ENCODE results near the gene ACER3.
"Not testable (repeated sequence)": the region's sequence is repeated elsewhere in the genome, so short reads cannot be mapped to it uniquely, and the experiment has no call there.

ACER3 gene

DNA sequence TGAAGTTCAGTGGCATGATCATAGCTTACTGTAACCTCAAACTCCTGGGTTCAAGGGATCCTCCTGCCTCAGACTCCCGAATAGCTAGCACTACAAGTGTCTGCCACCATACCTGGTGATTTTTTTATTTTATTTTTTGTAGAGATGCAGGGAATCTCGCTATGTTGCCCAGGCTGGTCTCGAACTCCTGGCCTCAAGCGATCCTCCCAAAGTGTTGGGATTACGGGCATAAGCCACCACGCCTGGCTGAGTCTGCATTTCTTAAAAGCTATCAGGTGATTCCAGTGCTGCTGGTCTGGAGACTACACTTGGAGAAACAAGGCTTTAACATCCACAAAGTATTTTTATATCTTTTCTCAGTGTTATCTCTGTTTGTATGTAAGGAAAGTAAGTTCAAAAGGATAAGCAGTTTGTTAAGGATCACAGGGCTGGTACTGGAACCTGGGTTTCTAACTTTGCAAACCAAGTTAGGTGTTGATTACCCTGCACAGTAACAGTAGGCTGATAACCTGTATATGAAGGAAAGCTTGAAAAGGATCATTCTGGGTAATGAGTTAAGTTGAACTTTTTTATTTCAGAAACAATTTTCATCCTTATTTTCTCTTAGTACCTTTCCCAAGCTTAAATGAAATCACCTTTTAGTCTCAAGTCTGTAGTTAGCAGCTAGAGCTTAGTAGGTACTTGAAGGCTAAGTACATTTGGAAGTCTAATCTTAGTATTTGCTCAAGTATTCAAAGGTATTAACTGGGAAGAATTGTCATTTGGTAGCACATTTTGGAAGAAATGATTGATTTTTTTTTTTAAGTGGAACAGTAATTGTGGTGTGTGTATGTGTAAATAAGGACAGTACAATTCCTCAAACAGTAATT lies 12.5 kb downstream of the ACER3 start:
- no peak for DNase-seq (ENCODE audit: low spot score)

DNA sequence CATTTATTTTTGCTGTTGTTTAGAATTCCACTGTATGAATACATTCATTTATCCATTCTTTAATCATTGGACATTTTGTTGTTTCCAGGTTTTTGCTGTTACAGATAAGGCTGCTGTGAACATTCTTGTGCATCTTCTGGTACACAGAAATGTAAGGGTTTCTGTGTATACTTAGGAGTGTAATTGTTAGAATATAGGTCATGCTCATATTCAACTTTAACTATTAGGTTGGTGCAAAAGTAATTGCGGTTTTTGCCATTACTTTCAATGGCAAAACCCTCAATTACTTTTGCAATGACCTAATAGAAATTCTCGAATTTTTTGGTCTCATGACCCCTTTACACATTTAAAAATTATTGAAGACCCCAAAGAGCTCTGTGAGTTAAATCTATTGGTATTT lies 17.3 kb downstream of the ACER3 start:
- DNase-seq (ENCODE audit: low spot score), result no peak

DNA sequence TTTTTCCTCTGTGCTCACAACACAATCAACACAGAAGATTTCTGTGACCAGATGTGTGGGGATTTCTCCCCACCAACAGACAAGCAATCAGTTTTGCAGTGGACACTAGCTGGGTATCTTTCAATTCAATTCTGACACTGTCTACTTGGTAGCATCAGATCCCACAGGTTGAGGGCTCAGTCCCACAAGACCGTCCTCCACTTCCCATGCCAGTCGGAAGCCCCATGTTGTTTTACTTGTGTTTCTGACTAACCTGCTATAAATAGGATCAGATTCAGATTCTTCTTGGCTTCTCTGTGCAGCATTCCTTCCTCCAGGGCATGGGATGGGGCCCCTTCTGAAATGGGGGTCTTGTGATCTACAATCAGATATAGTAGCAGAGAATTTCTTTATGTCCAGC lies 19.6 kb downstream of the ACER3 start:
- DNase-seq (ENCODE audit: low spot score), result no peak

DNA sequence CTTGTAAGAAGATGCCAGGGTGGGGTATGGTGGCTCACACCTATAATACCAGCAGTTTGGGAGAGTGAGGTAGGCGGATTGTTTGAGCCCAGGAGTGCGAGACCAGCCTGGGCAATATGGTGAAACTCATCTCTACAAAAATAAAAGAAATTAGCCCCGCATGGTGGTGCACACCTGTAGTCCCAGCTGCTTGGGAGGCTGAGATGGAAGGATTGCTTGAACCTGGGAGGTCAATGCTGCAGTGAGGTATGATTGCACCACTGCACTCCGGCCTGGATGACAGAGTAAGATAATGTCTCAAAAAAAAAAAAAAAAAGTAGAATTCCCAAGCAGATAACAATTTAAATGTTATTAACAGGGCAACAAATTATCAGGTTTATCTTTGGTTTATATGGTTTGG lies 20.2 kb downstream of the ACER3 start:
- DNase-seq (ENCODE audit: low spot score), result no peak

DNA sequence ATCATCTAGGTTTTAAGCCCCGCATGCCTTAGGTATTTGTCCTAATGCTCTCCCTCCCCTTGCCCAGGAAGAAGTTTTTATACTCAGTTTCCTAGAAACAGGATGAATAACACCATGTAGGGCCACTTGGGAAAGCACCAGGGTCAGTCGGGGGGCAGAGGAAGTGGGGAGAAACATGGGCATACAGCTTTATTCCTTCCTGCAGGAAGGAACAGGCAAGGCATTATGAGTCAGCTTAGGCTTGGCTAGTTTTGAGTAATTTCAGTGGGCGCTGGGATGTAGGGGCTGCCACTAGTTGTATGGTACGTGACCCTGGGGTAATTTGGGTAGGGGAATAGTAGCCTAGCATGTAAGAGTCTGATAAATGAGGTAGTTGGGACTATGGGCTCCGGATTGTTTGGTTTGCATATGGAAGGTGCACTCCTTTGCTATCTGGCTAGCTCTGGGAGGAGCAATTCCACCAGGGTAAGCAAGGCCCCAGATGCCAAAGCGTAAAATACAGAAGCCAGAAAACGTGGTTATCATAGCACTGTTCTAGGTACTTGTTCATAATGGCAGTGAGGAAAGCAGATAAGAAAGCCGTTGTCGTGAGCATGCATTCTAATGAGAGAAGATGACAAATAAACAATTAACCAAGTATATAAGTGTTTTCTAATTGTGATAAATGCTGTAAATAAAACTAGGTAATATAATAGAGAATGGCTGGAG lies 24.8 kb downstream of the ACER3 start:
- DNase-seq (ENCODE audit: low spot score), result no peak

DNA sequence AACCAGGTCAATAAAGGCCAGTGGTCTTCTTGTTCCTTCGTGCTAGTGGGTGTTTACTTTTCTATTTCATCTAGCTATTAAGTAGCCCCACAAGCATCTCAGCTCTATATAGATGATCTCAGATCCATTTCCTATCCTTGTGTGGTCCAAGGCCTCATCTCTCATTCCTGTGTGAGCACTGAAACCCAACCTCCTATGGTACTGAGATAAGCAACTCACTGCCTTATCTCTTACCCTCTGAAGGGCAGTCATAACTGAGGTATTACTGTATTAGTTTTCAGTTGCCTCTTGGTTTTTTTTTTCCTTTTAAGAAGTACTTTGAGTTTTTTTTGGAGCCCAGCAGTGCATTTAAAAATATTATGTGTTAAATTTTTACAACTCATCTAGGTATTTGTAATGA lies 28.3 kb downstream of the ACER3 start:
- no peak for DNase-seq (ENCODE audit: low spot score)

DNA sequence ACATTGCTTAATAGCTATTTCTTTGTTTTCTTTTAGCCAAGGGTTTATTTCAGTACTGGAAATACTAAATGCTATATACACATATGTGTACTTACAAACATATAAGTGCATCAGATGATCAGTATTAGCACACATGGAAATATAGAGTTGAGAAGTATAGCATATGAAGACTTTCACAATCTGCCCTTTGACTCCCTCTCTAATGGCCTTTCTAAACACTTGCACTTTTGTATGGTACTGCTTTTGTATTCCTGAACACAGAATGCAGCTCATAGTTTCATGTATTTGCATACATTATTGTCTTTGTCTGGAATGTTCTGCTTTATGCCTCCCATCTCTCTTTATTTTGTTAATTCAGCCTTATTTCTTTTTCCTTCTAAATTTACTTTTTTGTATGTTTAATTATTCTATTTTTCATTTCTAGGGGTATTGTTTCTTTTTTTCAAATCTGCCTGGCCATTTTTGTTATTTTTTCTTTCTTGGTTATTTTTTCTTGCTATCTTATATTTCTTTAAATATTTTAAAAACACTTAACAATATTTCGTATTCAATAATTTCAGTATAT lies 28.8 kb downstream of the ACER3 start:
- no peak for DNase-seq (ENCODE audit: low spot score)

DNA sequence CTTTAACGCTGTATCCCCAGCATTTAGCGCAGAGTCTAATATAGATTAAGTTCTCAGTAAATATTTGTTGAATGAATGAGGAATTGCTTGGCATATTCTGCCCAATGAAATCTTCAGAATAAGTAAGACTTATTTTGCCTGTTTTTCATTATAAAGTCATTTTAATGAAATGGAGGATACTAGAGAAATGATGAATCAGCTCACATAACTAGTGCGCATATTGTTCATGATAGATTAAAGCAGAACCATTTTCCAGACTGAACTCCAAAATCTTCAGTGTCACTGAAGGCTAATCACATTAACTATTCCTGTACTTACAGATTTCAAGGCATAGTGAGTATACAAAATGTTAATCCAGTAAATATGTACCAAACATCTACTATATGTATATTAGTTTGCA lies 29.6 kb downstream of the ACER3 start:
- no peak for DNase-seq (ENCODE audit: low spot score)

DNA sequence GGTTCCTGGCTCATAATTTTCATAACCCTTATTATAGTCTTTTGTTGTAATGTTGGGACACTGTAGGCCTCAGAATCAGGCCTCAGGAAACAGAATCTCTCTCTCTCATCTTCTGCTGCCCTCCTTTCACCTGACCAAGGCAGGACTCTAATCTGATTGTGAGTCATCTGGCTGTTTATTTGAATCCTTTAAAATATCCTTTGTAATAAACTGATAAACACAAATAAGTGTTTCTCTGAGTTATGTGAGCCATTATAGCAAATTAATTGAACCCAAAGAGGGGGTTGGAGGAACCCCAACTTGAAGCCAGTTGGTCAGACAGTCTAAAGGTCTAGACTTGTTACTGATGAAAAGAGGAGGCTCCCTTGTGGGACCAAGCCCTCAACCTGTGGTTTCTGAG lies 30.6 kb downstream of the ACER3 start:
- no peak for DNase-seq (ENCODE audit: low spot score)

DNA sequence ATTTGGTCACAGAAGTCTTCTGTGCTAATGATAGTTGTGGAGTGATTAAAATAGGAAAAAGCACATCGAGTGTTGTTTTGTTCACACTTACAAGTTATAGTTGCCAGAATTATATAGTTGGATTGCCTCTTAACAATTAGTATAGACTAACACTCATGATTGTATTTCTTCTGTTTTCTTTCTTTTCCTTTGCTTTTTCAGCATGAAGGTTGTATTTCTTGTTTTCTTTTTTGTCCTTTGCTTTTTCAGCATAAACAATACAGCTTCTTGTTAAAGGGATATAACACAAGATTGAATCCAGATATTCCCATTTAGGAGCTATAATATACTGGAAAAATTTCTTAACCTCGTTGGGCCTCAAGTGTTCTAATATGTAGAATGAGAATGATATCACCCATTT lies 31.1 kb downstream of the ACER3 start:
- DNase-seq (ENCODE audit: low spot score), result no peak

DNA sequence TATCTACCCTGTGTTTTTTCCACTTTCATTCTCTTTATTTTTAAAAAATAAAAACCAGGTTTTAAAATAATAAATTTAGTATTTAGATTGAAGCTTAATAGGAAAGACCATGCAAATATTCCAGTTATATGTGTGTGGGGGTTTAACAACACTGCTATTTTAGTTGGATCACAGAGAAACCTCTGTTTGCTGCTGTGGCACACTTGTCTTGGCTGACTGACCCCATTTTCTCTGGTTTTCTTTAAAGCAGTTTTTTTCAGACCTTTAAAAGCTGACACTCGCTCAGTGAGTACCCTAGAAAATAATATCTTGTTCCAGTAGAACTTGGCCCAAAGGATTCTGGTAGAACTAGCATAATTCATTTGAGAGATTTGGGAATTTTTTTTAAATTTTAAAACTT lies 31.6 kb downstream of the ACER3 start:
- DNase-seq (ENCODE audit: low spot score), result no peak

DNA sequence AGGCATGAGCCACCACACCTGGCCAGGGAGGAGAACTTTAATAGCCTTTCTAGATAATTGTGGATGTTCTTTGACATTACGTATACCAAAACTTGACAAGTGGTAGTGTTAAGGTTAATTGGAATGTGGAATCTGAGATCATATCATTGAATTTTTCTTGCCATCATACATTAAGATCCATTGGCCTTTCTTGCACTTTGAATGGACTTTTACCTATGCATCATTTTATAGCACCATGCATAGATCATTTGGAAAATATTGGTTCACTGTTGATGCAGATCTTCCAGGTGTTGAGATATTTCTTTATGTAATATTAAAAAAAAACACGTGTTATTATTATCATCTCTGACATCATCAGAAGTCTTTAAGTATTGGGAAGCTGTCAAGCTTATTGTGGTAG lies 36.5 kb downstream of the ACER3 start:
- DNase-seq (ENCODE audit: low spot score), result no peak

DNA sequence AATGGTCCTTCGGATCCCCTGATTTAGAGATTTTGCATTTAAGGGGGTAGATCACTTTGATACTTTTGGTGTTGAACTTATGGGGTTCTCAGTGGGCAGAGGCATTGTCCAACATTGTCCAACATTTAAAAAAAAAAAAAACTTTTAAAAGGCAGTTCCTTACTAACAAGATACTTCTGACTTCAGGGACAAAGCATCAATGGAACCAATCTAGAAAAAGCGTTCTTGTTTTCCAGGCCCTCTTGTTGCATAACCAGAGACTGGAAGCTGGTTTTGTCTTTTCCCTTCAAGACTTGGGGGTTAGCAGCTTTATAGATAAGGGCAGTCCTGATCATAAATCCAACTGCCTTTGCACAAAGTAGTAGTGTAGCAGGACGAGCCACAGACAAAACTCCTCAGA lies 40.4 kb downstream of the ACER3 start:
- no peak for DNase-seq (ENCODE audit: low spot score)

DNA sequence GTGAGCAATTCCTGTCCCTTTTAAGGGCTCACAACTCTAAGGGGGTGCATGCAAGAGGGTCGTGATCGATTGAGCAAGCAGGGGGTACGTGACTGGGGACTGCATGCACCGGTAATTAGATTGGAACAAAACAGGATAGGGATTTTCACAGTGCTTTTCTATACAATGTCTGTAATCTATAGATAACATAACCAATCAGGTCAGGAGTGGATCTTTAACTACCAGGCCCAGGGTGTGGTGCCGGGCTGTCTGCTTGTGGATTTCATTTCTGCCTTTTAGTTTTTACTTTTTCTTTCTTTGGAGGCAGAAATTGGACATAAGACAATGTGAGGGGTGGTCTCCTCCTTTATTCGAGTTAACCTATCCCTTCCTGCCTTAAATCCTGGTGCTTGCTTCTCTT lies 40.9 kb downstream of the ACER3 start:
- not testable (repeated sequence) for DNase-seq (ENCODE audit: low spot score)

DNA sequence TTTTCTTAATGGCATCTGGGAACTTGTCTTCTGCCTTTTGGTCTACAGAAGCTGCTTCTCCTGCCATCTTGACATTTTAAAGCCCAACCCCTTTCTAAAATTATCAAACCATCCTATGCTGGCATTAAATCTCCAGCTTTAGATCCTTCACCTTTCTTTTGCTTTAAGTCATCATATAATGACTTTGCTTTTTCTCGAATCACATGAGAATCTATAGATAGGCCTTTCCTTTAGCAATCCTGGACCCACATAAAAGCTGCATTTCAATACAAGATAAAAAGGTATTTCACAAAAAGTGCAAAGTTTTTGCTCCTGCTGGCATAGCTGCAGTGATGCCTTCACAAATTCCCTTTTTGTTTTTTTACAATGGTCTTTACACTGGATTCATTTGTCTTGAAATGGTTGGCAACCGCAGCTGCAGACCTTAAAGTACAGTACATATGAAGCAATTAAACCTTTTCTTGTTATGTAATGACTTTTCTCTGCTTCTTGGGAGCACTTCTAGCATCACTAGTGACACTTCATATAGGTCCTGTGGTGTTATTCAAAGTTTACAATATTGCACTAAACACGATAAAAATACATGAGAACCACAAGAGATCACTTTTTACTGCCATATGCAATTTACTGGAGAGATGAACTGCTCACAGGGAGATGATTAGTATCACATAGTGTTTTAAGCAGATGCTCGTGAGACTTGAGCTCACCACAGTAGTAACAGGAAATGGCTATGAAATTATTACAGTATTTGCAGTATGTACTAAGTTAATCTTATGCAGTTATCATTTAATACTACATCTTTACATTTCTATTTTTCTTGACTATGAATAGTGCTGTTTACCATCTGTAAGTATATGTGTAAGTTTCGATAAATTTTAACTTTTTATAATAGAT lies 41.6 kb downstream of the ACER3 start:
- no peak for DNase-seq (ENCODE audit: low spot score)

DNA sequence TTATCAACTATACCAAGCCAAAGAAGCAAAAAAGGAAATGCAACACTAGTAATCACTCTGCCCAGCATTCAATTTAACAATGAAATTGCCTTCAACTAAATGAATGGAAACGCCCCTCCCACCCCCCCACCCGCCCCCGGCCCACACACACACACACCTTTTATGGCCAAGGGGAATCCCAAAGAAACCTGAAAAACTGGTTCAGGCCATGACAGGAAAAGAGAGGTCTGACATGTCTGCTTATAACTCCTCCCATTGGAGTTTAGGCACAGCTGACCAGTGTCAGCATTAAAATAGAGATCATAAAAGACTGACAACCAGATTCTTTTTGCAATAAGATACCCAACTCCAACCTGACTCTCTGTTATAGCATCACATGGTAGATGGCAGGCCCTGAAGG lies 42.6 kb downstream of the ACER3 start:
- DNase-seq (ENCODE audit: low spot score), result no peak

DNA sequence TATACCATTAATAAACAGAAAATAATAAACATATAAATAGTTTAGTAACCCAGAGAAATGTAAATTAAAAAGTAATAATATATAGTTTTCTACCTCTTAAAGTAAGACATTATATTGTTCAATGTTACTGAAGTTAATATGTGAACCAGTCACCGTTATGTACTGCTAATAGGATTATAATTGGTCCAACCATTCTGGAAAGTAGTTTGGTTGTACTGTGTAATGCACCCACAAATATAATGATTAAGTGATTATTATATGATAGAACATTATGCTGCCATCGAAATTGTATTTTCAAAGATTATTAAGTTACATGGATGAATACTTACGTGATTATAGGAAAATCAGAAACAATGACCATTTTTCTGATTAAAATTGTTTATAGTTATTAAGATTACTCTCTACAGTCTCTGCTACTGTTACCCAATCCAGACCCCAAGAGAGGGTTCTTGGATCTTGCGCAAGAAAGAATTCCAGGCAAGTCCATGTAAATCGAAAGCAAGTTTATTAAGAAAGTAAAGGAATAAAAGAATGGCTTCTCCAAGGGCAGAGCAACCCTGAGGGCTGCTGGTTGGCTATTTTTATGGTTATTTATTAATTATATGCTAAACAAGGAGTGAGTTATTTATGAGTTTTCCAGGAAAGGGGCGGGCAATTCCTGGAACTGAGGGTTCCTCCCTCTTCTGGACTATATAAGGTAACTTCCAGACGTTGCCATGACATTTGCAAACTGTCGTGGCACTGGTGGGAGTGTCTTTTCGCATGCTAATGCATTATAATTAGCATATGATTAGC lies 50.1 kb downstream of the ACER3 start:
- no peak for DNase-seq (ENCODE audit: low spot score)

DNA sequence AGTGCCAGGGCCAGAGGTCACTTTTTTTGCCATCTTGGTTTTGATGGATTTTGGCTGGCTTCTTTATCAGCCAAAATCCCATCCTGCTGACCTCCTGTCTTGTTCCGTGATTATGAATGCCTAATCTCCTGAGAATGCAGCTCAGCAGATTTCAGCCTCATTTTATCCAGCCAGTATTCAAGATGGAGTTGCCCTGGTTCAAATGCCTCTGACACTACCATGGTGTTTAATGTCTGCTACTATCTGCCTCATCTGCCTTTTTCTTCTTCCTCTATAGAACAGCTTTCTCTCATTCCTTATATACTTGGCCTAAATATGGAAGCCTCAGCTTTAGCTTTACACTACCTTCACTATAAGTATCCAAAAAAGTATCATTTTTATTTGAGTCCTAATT lies 50.7 kb downstream of the ACER3 start:
- no peak for DNase-seq (ENCODE audit: low spot score)

DNA sequence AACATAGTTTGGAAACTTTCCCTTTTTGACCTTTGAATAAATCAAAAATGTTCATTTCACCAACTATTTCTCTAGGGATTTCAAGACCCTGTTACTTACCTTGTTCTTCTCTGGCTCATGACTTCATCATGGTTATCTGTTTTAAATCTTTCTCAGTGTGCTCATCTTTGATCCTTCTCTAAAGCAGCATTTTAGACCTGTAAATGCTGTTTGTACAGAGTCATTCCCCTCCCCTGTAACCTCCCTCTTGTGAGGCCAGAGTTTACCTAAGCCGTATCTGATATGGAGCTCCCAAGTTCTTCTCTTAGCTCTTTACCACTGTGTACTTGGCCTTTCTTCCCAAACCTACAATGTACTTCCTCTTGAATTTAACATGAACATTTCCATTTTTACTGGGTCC lies 56.0 kb downstream of the ACER3 start:
- DNase-seq (ENCODE audit: low spot score), result no peak

DNA sequence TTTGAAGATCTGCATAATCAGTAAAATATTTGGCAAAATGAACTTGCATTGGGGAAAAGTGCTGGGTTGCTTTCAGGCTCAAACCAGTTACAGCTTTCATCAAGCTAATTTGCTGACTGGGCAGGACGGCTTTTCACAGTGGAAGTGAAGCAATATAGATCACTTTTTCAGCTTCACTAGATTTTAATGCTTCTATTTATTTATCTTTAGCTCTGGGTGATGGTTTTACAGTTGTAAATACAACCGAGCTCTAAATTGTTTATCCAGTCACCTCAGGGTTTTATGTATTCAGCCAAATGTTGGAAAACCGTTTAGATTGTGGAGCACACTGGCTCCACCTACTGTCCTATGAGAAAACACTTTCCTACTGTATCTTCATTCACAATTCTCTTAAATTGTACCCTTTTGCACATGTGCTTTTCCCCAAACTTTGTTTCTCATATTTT lies 58.2 kb downstream of the ACER3 start:
- DNase-seq (ENCODE audit: low spot score), result peak; percentile 86

DNA sequence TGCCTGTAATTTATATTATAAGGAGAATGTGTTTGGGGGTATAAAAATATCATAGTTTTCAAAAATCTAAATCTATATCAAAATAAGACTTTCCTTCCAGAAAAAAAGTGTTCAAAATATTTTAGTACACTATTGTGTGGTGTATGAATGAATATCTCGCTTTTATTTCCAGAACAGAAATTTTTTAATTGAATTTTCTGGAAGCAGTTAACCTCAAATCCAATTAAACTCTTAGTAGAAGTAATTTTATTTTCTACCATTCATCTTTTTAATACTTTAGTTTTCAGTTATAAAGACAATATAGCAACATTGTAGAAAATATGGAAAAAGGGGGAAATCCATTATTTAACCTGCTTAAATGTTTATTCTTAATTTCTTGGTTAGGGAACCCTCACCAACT lies 58.7 kb downstream of the ACER3 start:
- DNase-seq (ENCODE audit: low spot score), result no peak
